Sciatic nerve (tissue), 2 donors: ENCODE measurements around the gene PTPRB. TPM values are rescaled to one million over a fixed set of nuclear protein-coding genes. Genes with fewer than 3 reads are reported as not detected.

Experiments
- ATAC-seq: fragments of 200-7000 bp; cut with Tn5 transposase; one replicate; pipeline ENCODE4 v1.9.1; 2020; ENCODE audit warnings: mild to moderate bottlenecking, moderate library complexity
- DNase-seq: peaks from one replicate; pipeline ENCODE4 v3.0.0-alpha.2; 2020; ENCODE audit warnings: low spot score
- intact Hi-C: fragments of 100-400 bp; cut with DNase I; formaldehyde crosslinking; loops from one replicate; pipeline ENCODE4 v1.14.2; 2022
- total RNA-seq: library from RNA; stranded (reverse); fragmentation: NEBNext Ultra II Directional; extraction: Animal tissue kit (Norgen Biotek cat#: 25700); gene quantifications from one replicate; pipeline ENCODE4 v1.2.1, GENCODE V29; 2021
- donor health status: DM: no; HTN: no; CAD: no.
- donor health status: DM: no; HTN: no; CAD: no.

Gene PTPRB
- total RNA-seq, 1 donor from 2014 or later = 40.5 TPM

DNA sequence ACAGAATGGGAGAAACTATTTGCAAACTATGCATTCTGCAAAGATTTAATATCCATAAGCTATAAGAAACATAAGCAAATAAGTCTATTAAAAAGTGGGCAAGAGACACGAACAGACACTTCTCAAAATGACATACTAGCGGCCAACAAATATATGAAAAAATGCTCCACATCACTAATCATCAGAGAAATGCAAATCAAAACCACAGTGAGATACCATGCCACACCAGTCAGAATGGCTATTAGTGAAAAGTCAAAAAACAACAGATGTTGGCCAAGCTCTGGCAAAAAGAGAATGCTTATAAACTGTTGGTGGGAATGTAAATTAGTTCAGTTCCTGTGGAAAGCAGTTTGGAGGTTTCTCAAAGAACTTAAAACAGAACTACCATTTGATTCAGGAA, 149.8 kb downstream of the PTPRB start:
- no peak for DNase-seq
- ATAC-seq = no peak
- intact Hi-C loops = no loop called here

DNA sequence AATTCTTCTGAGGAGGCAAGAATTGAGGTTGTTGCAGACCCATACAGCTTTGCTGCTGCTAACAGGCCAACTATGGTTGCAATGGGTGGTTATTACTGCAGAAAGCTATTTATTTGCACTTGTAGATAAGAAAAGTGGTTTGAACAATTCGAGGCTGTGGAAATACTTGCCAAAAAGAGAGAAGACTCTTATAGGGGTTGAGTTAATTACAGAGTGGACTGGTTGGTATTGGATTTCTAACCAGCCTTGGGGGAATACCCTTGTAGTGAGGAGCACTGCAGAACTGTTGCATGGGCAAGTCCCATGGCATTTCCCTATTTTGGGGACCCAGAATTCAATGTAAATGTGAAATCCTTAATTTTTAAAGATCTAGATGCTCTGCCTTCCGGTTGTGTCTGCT, 150.6 kb downstream of the PTPRB start:
- DNase-seq (no peak), ATAC-seq (no peak)
- intact Hi-C loops = no loop called here

DNA sequence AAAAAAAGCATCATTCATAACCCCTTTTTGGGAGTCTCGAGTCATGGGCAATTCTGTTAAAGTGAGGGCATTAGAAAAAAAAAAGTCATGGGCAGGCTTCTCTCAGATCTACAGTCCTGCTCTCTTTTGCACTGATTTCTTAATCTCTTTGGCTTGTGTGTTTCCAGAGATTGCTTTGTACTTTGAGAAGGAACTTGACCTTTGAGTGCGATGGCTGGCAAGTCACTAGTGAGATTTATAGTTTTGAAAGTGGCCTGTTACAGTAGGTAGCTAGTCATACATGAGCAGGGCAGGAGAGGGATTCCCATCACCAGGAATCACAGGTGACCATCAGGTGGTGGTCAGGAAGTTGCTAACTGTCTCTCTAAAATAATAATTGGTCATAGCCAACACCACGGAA, 151.5 kb downstream of the PTPRB start:
- DNase-seq (no peak), ATAC-seq (no peak)
- intact Hi-C loops = no loop called here

DNA sequence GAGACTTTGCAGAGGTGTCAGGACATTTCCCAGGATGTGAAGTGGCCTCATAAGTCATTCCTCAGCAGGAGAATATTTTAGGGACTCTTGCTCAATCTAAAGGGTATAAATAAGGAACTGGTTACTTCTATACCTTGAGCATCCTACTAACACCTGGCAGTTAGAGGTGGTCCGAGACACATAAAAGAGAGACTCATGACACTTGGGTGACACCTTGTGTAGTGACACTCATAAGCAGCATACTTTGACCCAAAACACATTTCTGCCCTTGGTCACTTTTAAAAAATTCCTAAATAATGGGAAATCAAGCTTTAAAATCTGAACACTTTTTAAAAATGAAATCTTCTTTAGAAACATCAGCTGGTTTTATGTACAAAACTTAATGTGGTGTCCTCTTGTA, 152.8 kb downstream of the PTPRB start:
- no peak for DNase-seq
- intact Hi-C loops = no loop called here
- ATAC-seq = no peak

GRCh38 chr12:70482764-70483163, 154.5 kb downstream of the PTPRB start:
- DNase-seq (no peak), ATAC-seq (no peak)
- intact Hi-C loops = no loop called here

GRCh38 chr12:70469221-70469820, 167.9 kb downstream of the PTPRB start:
- ATAC-seq (no peak), DNase-seq (no peak)
- intact Hi-C loops = no loop called here

- intact Hi-C loops = no loop called here
- no peak for ATAC-seq
- no peak for DNase-seq
Observed at GRCh38 chr12:70468741-70469140, 168.5 kb downstream of the PTPRB start.

GRCh38 chr12:70467918-70468733, 169.1 kb downstream of the PTPRB start:
- ATAC-seq (no peak), DNase-seq (no peak)
- intact Hi-C loops = no loop called here

GRCh38 chr12:70467476-70467875, 169.8 kb downstream of the PTPRB start:
- intact Hi-C loops = no loop called here
- no peak for ATAC-seq

GRCh38 chr12:70466753-70467152, 170.5 kb downstream of the PTPRB start:
- intact Hi-C loops = no loop called here
- DNase-seq (no peak), ATAC-seq (no peak)

More at GRCh38 chr12:70467476-70467875, 169.8 kb downstream of the PTPRB start:
- no peak for DNase-seq
